VCaP (cell line): Measurements from ENCODE around the gene EIF5.
A peak's percentile ranks its signal among the peaks of the same experiment; 100 is the strongest.

Experiments used
- H3K27ac ChIP-seq: fragments of 450-650 bp; 2 replicates; pipeline ENCODE4 v1.5.1; 2017
- TF ChIP-seq, protein P1 (sequence below): fragments of 450-650 bp; conservative IDR thresholded peaks from 2 replicates; pipeline ENCODE4 v1.5.1; 2017; ENCODE audit warnings: mild to moderate bottlenecking, moderate library complexity

EIF5 gene

DNA sequence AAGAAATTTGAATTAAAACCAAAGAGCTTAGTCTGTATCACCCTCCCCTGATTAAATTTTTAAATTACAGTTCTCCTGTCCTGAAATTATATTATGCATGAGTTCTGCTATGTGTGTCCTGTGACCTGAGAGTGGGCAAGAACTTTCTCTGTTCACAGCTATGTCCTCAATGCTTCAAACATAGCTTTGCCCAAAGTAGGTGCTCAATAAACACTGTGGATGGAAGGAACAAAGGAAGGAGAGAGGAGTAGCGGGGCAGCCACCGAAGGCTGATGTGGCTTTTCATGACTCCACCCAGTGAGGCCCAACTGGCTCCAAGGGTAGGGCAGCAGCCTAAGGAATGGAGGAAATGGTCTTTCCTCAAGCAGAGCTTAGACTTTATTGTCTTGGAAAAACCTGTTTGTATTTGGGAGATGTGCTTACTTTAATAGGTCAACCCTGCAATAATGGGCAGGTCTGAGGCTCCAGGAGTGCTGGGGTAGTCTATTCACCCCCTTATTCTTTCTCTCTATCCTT, 43.5 kb downstream of the EIF5 start:
- TF ChIP-seq, protein P1, sequence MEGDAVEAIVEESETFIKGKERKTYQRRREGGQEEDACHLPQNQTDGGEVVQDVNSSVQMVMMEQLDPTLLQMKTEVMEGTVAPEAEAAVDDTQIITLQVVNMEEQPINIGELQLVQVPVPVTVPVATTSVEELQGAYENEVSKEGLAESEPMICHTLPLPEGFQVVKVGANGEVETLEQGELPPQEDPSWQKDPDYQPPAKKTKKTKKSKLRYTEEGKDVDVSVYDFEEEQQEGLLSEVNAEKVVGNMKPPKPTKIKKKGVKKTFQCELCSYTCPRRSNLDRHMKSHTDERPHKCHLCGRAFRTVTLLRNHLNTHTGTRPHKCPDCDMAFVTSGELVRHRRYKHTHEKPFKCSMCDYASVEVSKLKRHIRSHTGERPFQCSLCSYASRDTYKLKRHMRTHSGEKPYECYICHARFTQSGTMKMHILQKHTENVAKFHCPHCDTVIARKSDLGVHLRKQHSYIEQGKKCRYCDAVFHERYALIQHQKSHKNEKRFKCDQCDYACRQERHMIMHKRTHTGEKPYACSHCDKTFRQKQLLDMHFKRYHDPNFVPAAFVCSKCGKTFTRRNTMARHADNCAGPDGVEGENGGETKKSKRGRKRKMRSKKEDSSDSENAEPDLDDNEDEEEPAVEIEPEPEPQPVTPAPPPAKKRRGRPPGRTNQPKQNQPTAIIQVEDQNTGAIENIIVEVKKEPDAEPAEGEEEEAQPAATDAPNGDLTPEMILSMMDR, result no peak
- H3K27ac ChIP-seq, result no peak overlapping the region

DNA sequence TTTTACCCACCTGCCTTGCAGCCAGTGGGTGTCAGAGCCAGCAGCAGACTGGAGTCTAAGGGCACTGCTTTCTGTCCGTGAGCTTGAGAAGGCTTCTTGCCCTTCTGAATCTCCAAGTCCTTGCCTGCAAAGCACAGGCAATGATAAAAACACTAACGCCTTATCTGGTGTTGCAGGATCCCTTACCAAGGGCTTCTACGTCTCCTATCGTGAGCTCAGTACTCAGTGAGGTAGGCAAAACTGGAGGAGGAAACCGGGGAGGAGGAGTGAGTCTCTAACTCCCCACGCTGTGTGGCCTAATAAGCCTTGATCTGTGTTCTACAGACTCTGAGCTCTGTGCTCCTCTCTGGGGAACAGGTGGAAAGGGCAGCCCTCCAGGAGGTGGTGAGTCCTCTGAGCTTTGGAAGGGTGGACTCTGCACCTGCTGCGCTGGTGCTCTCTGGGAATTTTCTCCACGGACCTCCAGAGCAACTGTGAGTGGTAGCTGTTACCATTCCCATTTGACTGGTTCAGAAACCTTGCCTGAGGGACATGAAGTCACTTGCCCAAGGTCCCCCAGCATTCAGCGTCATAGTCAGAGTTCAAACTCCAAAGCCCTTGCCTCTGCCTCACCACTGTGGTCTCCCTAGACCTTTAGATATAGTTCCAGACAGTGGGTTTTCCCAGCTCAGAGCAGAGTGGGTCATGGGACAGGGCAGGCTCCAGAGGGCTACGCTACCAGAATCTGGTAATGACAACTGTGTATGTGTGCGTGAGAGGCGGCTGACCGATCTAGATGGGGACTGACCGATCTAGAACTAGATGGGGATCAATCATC, 44.2 kb downstream of the EIF5 start:
- no peak overlapping the region for H3K27ac ChIP-seq
- TF ChIP-seq, protein P1, result no peak

DNA sequence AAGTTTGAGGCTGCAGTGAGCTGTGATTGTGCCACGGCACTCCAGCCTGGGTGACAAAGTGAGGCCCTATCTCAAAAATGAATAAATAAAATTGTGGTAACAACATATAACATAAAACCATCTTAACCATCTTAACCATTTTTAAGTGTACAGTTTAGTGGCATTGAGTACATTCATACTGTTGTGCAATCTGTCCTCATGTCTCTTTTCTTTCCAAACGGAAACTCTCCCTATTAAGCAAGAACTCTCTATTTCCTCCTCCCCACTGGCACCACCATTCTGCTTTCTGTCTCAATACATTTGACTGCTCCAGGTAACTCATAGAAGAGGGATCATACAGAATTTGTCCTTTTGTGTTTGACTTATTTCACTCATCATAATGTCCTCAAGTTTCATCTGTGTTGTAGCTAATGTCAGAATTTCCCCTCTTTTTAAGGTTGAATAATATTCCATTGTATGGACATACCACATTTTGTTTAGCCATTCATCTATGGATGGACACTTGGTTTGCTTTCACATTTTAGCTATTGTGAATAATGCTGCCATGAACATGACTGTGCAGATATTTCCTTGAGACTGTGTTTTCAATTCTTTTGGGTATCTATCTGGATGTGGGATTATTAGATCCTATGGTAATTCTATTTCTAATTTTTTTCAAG, 46.8 kb downstream of the EIF5 start:
- no peak overlapping the region for H3K27ac ChIP-seq
- TF ChIP-seq, protein P1, result no peak

DNA sequence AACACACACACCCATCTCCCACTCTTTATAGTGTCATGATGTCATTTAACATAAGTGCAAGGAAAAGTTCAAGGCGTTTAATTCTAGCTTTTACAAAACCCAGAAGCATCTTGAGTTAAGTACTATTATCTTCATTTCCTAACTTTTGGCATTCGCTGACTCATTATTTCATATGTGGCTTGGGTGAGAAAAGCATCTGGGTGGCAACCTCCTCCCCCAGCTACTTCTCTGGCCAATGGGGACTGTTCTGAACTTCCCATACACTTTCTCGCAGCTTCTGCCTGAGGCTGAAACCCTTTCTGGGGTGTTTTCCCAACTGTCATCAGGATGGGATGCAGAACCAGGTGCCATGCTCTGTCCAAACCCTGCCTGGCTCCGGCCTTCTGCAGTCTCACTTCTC, 48.3 kb downstream of the EIF5 start:
- TF ChIP-seq, protein P1, result no peak
- no peak overlapping the region for H3K27ac ChIP-seq

DNA sequence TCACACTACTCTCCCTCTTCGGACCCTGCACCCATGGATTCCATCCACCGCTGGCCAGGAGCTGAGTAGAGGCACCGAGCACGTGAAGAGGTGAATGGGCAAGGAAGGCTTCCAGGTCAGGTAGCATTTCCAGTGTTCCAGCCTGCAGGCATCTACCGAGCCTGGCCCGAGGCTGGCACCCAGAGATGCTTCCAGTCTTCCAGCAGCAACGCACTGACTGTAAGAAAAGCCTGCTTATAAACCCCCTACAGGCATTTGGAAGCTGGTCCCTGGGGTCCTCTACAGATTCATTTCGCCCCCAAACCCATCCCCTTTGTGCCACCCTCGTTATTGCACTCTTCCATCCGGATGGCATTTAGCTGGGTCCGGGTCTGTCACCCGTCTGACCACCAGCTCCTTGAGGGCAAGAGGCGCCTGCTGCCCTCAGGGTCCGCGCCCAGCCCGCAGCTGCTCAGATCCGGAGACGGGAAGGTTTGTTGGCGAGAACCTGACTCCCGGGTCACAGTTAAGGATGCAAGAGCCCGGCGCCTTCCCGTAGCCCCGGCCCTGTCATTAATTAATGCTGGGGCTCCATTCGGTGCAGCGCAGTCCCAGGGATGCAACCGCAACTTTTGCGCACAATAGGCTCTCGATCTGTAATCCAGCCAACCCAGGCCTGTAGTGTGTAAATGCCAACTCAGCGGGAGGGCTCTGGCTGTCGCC, 50.6 kb downstream of the EIF5 start:
- peak overlapping the region; percentile 96 for H3K27ac ChIP-seq
- TF ChIP-seq, protein P1, result no peak

DNA sequence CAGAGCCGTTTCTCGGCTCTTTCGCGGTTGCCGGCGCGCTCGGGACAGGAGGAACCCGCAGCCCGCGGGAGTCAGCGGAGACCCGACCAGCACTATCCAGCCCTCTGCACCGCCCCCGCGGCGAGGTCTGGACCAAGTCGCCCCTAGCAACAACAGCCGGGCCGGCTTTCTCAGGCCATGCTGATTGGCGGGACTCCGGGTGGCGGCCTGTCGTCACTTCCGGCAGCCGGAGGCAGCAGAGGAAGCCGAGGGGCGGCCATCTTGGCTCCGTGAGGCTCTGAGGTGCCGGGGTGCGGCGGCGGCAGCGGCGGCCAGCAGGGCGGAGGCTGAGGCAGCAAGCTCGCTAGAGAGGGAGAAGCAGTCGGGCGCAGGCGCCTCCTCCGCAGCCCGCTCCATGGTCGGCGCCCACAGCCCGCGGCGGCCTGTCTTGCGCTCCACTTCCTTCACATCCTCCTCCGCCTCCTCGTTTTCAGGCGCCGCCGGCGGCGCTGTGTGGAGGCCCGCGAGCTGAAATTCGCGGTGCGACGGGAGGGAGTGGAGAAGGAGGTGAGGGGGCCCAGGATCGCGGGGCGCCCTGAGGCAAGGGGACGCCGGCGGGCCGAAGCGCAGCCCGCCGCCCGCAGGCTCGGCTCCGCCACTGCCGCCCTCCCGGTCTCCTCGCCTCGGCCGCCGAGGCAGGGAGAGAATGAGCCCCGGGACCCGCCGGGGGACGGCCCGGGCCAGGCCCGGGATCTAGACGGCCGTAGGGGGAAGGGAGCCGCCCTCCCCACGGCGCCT, 51.3 kb downstream of the EIF5 start, which contains the start of gene MARK3:
MARK3 (plus strand) TSS at position 264 of the 777 bp plus-strand sequence. CDS start 615 bp downstream, outside the sequence.
- H3K27ac ChIP-seq, result peak within 1 kb of the TSS; percentile 96
- TF ChIP-seq, protein P1, result peak; percentile 35
